AG20443 (cell line): Measurements from ENCODE around the gene DNAH2.

Experiments
- DNase-seq: peaks from one replicate; pipeline ENCODE4 v3.0.0; 2012; ENCODE audit warnings: low spot score, mixed read lengths

DNAH2 gene

GRCh38 chr17:7721612-7722011 lies 4.1 kb downstream of the DNAH2 start:
- DNase-seq, result peak; percentile 43

- no peak for DNase-seq
Observed at GRCh38 chr17:7727886-7728285, 10.3 kb downstream of the DNAH2 start.

- no peak for DNase-seq
Observed at GRCh38 chr17:7729816-7730215, 12.3 kb downstream of the DNAH2 start.

GRCh38 chr17:7732981-7733539 lies 15.5 kb downstream of the DNAH2 start:
- DNase-seq, result no peak

GRCh38 chr17:7737601-7738000 lies 20.1 kb downstream of the DNAH2 start:
- DNase-seq, result no peak

GRCh38 chr17:7739746-7740145 lies 22.2 kb downstream of the DNAH2 start:
- DNase-seq, result no peak

- no peak for DNase-seq
Observed at GRCh38 chr17:7740481-7741001, 23.0 kb downstream of the DNAH2 start.

GRCh38 chr17:7742729-7743128 lies 25.2 kb downstream of the DNAH2 start:
- no peak for DNase-seq

- DNase-seq, result no peak
Observed at GRCh38 chr17:7744416-7744815, 26.9 kb downstream of the DNAH2 start.

GRCh38 chr17:7745748-7746470 lies 28.4 kb downstream of the DNAH2 start:
- peak; percentile 76 for DNase-seq

GRCh38 chr17:7747635-7748071 lies 30.1 kb downstream of the DNAH2 start:
- DNase-seq, result no peak

GRCh38 chr17:7748076-7748775 lies 30.7 kb downstream of the DNAH2 start:
- no peak for DNase-seq

GRCh38 chr17:7750321-7750821 lies 32.8 kb downstream of the DNAH2 start:
- DNase-seq, result peak; percentile 70

GRCh38 chr17:7754656-7755055 lies 37.1 kb downstream of the DNAH2 start:
- no peak for DNase-seq

GRCh38 chr17:7755095-7755890 lies 37.7 kb downstream of the DNAH2 start:
- no peak for DNase-seq

GRCh38 chr17:7756968-7757367 lies 39.4 kb downstream of the DNAH2 start:
- DNase-seq, result no peak

- DNase-seq, result no peak
Observed at GRCh38 chr17:7763919-7764318, 46.4 kb downstream of the DNAH2 start.

GRCh38 chr17:7767004-7767403 lies 49.5 kb downstream of the DNAH2 start:
- DNase-seq, result no peak

GRCh38 chr17:7767405-7768021 lies 50.0 kb downstream of the DNAH2 start:
- DNase-seq, result no peak

- DNase-seq, result no peak
Observed at GRCh38 chr17:7769854-7770253, 52.3 kb downstream of the DNAH2 start.

GRCh38 chr17:7774055-7774521 lies 56.5 kb downstream of the DNAH2 start:
- DNase-seq, result peak; percentile 34
